GM12874 (cell line): ENCODE data around the gene STOML1.

Source experiments
- TF ChIP-seq, protein P1 (sequence below): IDR thresholded peaks from 2 replicates; pipeline ENCODE4 v1.5.1; 2011; ENCODE audit warnings: low read depth, mild to moderate bottlenecking, control low read depth, low read length, moderate library complexity; ENCODE audit not compliant: insufficient read depth

The STOML1 gene

DNA sequence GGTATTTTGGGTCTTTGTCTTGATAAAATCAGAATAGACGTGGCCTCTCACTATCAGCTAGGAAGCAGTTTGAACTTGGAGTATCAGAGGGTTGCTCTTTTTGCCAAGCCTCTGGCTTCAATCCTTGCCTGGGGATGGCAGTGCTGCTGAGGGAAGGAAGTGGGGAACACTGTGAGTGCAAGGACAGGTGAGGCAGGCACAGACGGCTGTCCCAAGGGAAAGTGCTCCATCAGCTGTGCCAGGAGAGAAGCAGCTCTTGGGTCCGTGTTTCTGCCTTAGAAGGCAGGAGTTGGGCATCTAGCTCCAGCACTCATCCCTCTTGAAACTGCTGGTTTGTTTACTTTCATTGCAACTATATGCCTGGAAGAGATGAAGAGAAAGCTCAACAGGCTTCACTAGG, 35.6 kb upstream of the STOML1 start:
- TF ChIP-seq, protein P1, sequence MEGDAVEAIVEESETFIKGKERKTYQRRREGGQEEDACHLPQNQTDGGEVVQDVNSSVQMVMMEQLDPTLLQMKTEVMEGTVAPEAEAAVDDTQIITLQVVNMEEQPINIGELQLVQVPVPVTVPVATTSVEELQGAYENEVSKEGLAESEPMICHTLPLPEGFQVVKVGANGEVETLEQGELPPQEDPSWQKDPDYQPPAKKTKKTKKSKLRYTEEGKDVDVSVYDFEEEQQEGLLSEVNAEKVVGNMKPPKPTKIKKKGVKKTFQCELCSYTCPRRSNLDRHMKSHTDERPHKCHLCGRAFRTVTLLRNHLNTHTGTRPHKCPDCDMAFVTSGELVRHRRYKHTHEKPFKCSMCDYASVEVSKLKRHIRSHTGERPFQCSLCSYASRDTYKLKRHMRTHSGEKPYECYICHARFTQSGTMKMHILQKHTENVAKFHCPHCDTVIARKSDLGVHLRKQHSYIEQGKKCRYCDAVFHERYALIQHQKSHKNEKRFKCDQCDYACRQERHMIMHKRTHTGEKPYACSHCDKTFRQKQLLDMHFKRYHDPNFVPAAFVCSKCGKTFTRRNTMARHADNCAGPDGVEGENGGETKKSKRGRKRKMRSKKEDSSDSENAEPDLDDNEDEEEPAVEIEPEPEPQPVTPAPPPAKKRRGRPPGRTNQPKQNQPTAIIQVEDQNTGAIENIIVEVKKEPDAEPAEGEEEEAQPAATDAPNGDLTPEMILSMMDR = no peak

DNA sequence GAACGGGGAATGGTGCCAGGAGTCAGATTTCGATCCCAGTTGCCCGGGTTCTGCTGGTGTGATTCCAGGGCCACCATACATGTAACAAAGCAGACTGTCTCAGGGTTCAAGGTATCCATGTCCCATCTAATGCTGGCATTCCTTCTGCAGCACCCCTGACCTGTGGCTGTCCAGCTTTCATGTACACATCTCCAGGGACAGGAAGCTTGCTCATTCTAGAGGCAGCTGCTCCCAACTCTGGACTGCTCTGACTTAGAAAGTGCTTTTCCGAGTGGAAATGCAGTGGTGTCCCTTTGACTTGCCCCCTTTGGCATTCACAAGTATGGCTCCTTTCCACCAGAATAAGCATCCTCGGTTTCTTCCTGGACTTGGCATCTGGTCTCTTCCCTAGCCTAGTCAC, 33.3 kb upstream of the STOML1 start:
- TF ChIP-seq, protein P1 = no peak

- TF ChIP-seq, protein P1 = no peak
These were observed 32.6 kb upstream of the STOML1 start for GRCh38 chr15:74024687-74025086.

- TF ChIP-seq, protein P1 = no peak
These were observed 30.8 kb upstream of the STOML1 start for GRCh38 chr15:74022706-74023470.

- TF ChIP-seq, protein P1 = no peak
These were observed 27.6 kb upstream of the STOML1 start for GRCh38 chr15:74019734-74020133.

GRCh38 chr15:74013374-74013894, 21.3 kb upstream of the STOML1 start:
- TF ChIP-seq, protein P1 = no peak

GRCh38 chr15:74011610-74012009, 19.5 kb upstream of the STOML1 start:
- TF ChIP-seq, protein P1 = no peak
